ENCODE results near the gene PRKCA.

DNA sequence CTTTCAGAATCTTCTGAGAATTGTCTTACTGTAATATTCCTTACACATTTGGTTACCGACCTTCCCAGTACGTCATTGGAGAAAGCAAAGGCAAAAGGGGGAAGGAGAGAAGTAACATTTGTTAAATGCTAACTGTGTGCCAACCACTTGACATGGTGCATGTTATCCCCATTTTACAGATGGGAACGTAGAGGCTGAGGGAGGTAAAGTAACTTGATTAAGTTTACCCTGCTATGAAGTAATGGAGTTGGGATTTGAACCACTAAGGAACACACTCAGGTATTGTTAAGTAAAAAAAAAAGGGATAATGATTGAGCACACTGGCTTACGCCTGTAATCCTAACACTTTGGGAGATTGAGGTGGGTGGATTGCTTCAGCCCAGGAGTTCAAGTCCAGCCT is 156.4 kb downstream of the PRKCA start:
- TF ChIP-seq, protein P1, sequence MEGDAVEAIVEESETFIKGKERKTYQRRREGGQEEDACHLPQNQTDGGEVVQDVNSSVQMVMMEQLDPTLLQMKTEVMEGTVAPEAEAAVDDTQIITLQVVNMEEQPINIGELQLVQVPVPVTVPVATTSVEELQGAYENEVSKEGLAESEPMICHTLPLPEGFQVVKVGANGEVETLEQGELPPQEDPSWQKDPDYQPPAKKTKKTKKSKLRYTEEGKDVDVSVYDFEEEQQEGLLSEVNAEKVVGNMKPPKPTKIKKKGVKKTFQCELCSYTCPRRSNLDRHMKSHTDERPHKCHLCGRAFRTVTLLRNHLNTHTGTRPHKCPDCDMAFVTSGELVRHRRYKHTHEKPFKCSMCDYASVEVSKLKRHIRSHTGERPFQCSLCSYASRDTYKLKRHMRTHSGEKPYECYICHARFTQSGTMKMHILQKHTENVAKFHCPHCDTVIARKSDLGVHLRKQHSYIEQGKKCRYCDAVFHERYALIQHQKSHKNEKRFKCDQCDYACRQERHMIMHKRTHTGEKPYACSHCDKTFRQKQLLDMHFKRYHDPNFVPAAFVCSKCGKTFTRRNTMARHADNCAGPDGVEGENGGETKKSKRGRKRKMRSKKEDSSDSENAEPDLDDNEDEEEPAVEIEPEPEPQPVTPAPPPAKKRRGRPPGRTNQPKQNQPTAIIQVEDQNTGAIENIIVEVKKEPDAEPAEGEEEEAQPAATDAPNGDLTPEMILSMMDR (IDR thresholded peaks at IDR 0.05) = no peak
- TF ChIP-seq POLR2A (IDR thresholded peaks at IDR 0.05) = no peak
